ENCODE measurements around the gene LRRC47.

- TF ChIP-seq ZNF384 (IDR thresholded peaks at IDR 0.05) = no peak
- TF ChIP-seq SP1 (IDR thresholded peaks at IDR 0.05) = no peak
- TF ChIP-seq NFRKB (IDR thresholded peaks at IDR 0.05) = no peak
- no peak for TF ChIP-seq ELF4 (IDR thresholded peaks at IDR 0.05)
- TF ChIP-seq CTBP1 (IDR thresholded peaks at IDR 0.05; ENCODE audit: borderline replicate concordance) = no peak
- no peak for TF ChIP-seq FOXM1 (IDR thresholded peaks at IDR 0.05; ENCODE audit: borderline replicate concordance)
- no peak for TF ChIP-seq FOXA1 (IDR thresholded peaks at IDR 0.05)
- TF ChIP-seq FOXK2 (IDR thresholded peaks at IDR 0.05) = no peak
- no peak for TF ChIP-seq PKNOX1 (IDR thresholded peaks at IDR 0.05)
Measured at GRCh38 chr1:3759164-3759563, 37.1 kb downstream of the LRRC47 start.

Measured in HEK293T (cell line).